Spleen (tissue), 7 donors: ENCODE data around the gene ZXDC.
A peak's percentile ranks its signal among the peaks of the same experiment; 100 is the strongest.

ENCODE experiments used
- CTCF ChIP-seq, 11 experiments: fragments of 200-600 bp in 7 of 11; fragments of 450-650 bp in 4 of 11; sonication (generic) in 4 of 11; IDR thresholded peaks in 8 of 11; conservative IDR thresholded peaks in 3 of 11; 1 replicate in 7 of 11; 2 replicates in 4 of 11; pipeline versions ENCODE4 v1.4.0 to v1.8.0; 2016 to 2021; ENCODE audit warnings: antibody characterized with exemption in 11 of 11, inconsistent platforms in 4 of 11, mild to moderate bottlenecking in 1 of 11
- POLR2A ChIP-seq, 3 donors: fragments of 450-650 bp; IDR thresholded peaks; one replicate each; pipeline ENCODE4 v1.5.1; 2017; ENCODE audit warnings: antibody characterized with exemption in 3 of 3, mild to moderate bottlenecking in 1 of 3
- POLR2AphosphoS5 ChIP-seq, 3 donors: sonication (generic); formaldehyde crosslinking; IDR thresholded peaks; one replicate each; pipeline ENCODE4 v1.5.1; 2017; ENCODE audit warnings: antibody characterized with exemption in 3 of 3
- donor health status: DM: no; HTN: no; CAD: no; lungs with moderate emphysema.
- donor health status: DM: no; HTN: no; CAD: no.
- donor health status: DM: no; HTN: no; CAD: no.

GRCh38 chr3:126460381-126460780, 15.3 kb downstream of the ZXDC start:
- no peak for TF ChIP-seq CTCF (IDR thresholded peaks at IDR 0.05 in 8 of 11, conservative IDR thresholded peaks at IDR 0.05 in 3 of 11)
- TF ChIP-seq POLR2A (IDR thresholded peaks at IDR 0.05), result no peak
- peak in 1 of 3 donors; percentile 27 for TF ChIP-seq POLR2AphosphoS5 (IDR thresholded peaks at IDR 0.05)
